Upper lobe of left lung (tissue), 4 donors: Measurements from ENCODE around the gene SUGP1.

ENCODE experiments used
- CTCF ChIP-seq, 6 experiments: fragments of 450-650 bp in 4 of 6; fragments of 200-600 bp in 2 of 6; sonication (generic) in 2 of 6; IDR thresholded peaks; one replicate each; pipeline ENCODE4 v1.5.1; 2016 to 2019; ENCODE audit warnings: antibody characterized with exemption in 6 of 6
- POLR2A ChIP-seq, 4 donors: fragments of 450-650 bp; IDR thresholded peaks; one replicate each; pipeline ENCODE4 v1.5.1; 2016 to 2017; ENCODE audit warnings: antibody characterized with exemption in 4 of 4, mild to moderate bottlenecking in 2 of 4
- POLR2AphosphoS5 ChIP-seq, 2 donors: sonication (generic); formaldehyde crosslinking; IDR thresholded peaks; one replicate each; pipeline ENCODE4 v1.5.1; 2017; ENCODE audit warnings: antibody characterized with exemption in 2 of 2

DNA sequence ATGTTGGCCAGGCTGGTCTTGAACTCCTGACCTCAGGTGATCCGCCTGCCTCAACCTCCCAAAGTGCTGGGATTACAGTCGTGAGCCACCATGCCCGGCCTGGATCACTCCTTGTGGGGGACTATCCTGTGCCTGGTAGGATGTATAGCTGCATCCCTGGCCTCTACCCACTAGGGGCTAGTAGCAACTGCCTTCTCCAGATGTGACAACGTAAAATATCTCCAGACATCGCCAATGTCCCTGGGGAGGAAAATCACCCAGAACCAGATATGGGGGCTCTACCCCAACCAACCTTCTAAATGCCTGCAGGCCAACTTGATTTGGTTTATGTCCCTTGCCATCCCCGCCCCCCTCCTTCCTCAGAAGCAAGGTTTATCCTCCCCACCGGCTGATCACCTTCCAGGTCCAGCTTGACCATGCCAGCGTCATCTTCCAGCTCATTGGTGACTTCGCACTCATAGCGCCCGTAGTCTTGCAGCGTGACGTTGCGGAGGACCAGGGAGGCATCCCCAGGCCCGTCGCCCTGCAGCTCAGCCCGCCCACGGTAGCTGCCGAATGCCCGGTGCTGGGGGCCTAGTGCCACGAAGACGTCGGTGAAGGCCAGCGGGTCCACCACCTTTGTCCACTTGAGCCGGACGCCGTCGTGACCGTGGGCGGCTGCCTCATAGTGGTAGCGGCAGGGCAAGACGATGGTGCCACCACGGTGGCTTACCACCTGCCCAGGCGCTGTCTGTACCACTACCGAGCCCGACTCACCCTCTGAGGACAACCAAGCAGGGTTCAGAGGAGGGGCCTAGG, 59.7 kb downstream of the SUGP1 start:
- TF ChIP-seq POLR2AphosphoS5 (IDR thresholded peaks at IDR 0.05) (no peak), CTCF (IDR thresholded peaks at IDR 0.05) (no peak), POLR2A (IDR thresholded peaks at IDR 0.05) (no peak)
